HepG2 (cell line): Measurements from ENCODE around the gene SLC2A2. TPM values are rescaled to one million over a fixed set of nuclear protein-coding genes. Genes with fewer than 3 reads are reported as not detected.
A peak's percentile ranks its signal among the peaks of the same experiment; 100 is the strongest.

Source experiments
- ATAC-seq: fragments of 200-7000 bp; cut with Tn5 transposase; 3 replicates; pipeline ENCODE4 v1.9.1; 2020; ENCODE audit warnings: mild to moderate bottlenecking, moderate library complexity
- BruUV-seq: library from RNA; stranded (reverse); fragments of 400-500 nt; replicated peaks from 2 replicates; lab custom pipeline; 2021; lab: Mats Ljungman, UMichigan
- CTCF ChIA-PET: fragments of 300-600 bp; formaldehyde crosslinking; extraction: SDS; loops from one replicate; lab custom pipeline; 2021; ENCODE audit warnings: low total read pairs, inconsistent platforms, low intra/inter-chr PET ratio; lab: Yijun Ruan, JAX
- POLR2A ChIA-PET: fragments of 350-600 bp; sonication (Branson Sonifier 250); formaldehyde crosslinking; loops from one replicate; lab custom pipeline; 2020; ENCODE audit warnings: antibody characterized with exemption, inconsistent platforms; lab: Yijun Ruan, JAX
- DNase-seq: peaks from one replicate; pipeline ENCODE4 v3.0.0-alpha.2; 2015; ENCODE audit warnings: low spot score
- FAIRE-seq: peaks from 3 replicates; lab custom pipeline; 2011; peaks lifted over from hg19 to GRCh38; lab: Jason Lieb, UNC
- H2AFZ ChIP-seq: one replicate; pipeline ENCODE4 v1.6.1; 2011; ENCODE audit warnings: low read length, inconsistent platforms
- H3K27ac ChIP-seq: fragments of 300-600 bp; 3 replicates; pipeline ENCODE4 v1.8.0; 2011; ENCODE audit warnings: mixed run types, mild to moderate bottlenecking, mixed read lengths, low read length, inconsistent platforms; ENCODE audit not compliant: insufficient read depth; ENCODE audit errors: extremely low read length
- H3K27me3 ChIP-seq, 2 experiments: fragments of 200-600 bp in 1 of 2; 2 replicates in 1 of 2; 3 replicates in 1 of 2; pipeline versions ENCODE4 v1.6.0 to v1.8.0; 2011; ENCODE audit warnings: low read length in 2 of 2, mild to moderate bottlenecking in 2 of 2, moderate library complexity in 2 of 2, inconsistent platforms in 1 of 2; ENCODE audit not compliant: insufficient read depth in 2 of 2, control insufficient read depth in 1 of 2
- H3K36me3 ChIP-seq, 2 experiments: fragments of 200-600 bp in 1 of 2; replicated peaks in 1 of 2; 2 replicates in 1 of 2; 3 replicates in 1 of 2; pipeline versions ENCODE4 v1.5.1 to v1.8.0; 2011; ENCODE audit warnings: low read length in 2 of 2, inconsistent platforms in 1 of 2; ENCODE audit not compliant: insufficient read depth in 2 of 2, control insufficient read depth in 1 of 2
- H3K4me1 ChIP-seq: 2 replicates; pipeline ENCODE4 v1.5.1; 2012; ENCODE audit warnings: low read length, inconsistent platforms; ENCODE audit not compliant: insufficient read depth
- H3K4me2 ChIP-seq: 2 replicates; pipeline ENCODE4 v1.6.0; 2011; ENCODE audit warnings: low read depth, low read length, inconsistent platforms
- H3K4me3 ChIP-seq, 3 experiments: fragments of 200-600 bp in 1 of 3; sonication (generic), shearing (Covaris generic) in 1 of 3; replicated peaks in 1 of 3; 2 replicates each; pipeline ENCODE4 v1.5.1; 2011 to 2016; ENCODE audit warnings: low read length in 3 of 3, inconsistent platforms in 2 of 3, low read depth in 2 of 3, mild to moderate bottlenecking in 2 of 3, control low read depth in 1 of 3, mixed read lengths in 1 of 3; ENCODE audit not compliant: insufficient read depth in 1 of 3
- H3K79me2 ChIP-seq: one replicate; pipeline ENCODE4 v1.6.1; 2011; ENCODE audit warnings: low read length, inconsistent platforms; ENCODE audit not compliant: insufficient read depth
- H3K9ac ChIP-seq: 2 replicates; pipeline ENCODE4 v1.6.0; 2011; ENCODE audit warnings: mild to moderate bottlenecking, low read depth, low read length, inconsistent platforms; ENCODE audit not compliant: insufficient read depth
- H3K9me3 ChIP-seq: 2 replicates; pipeline ENCODE4 v1.5.1; 2012; ENCODE audit warnings: mild to moderate bottlenecking, low read length
- H4K20me1 ChIP-seq: 2 replicates; pipeline ENCODE4 v1.6.0; 2011; ENCODE audit warnings: inconsistent platforms, mild to moderate bottlenecking, low read length, moderate library complexity; ENCODE audit not compliant: insufficient read depth
- ATM ChIP-seq: fragments of 450-650 bp; IDR thresholded peaks from 2 replicates; pipeline ENCODE4 v1.7.1; 2017; ENCODE audit warnings: mild to moderate bottlenecking, borderline replicate concordance
- CREB3 ChIP-seq: sonication (generic); formaldehyde crosslinking; IDR thresholded peaks from 2 replicates; pipeline ENCODE4 v1.5.0; 2020; ENCODE audit warnings: missing genetic modification reagents
- FOXJ3 ChIP-seq: sonication (generic); formaldehyde crosslinking; IDR thresholded peaks from 2 replicates; pipeline ENCODE4 v1.4.0; 2020; ENCODE audit warnings: missing genetic modification reagents, mild to moderate bottlenecking, borderline replicate concordance
- MIER2 ChIP-seq: IDR thresholded peaks from 2 replicates; pipeline ENCODE4 v1.6.1; 2016; ENCODE audit warnings: missing biosample characterization, missing genetic modification reagents
- MTA1 ChIP-seq: sonication (generic); formaldehyde crosslinking; IDR thresholded peaks from 2 replicates; pipeline ENCODE4 v1.4.0; 2020; ENCODE audit warnings: missing genetic modification reagents, mild to moderate bottlenecking, borderline replicate concordance
- SIX1 ChIP-seq: sonication (generic); formaldehyde crosslinking; IDR thresholded peaks from 2 replicates; pipeline ENCODE4 v1.4.0; 2020; ENCODE audit warnings: missing genetic modification reagents, borderline replicate concordance
- SOX5 ChIP-seq: IDR thresholded peaks from 2 replicates; pipeline ENCODE4 v1.6.1; 2016; ENCODE audit warnings: borderline replicate concordance
- SUZ12 ChIP-seq: fragments of 150-350 bp; IDR thresholded peaks from 2 replicates; pipeline ENCODE4 v1.6.1; 2014; ENCODE audit warnings: low read depth, low read length
- ZBTB40 ChIP-seq, 2 experiments: fragments of 450-650 bp in 1 of 2; sonication (generic) in 1 of 2; formaldehyde crosslinking in 1 of 2; IDR thresholded peaks; 2 replicates each; pipeline versions ENCODE4 v1.6.1 to v1.8.0; 2016 to 2022; ENCODE audit warnings: antibody characterized with exemption in 1 of 2, mild to moderate bottlenecking in 1 of 2, missing genetic modification reagents in 1 of 2
- WGBS: methylation state at CpG from one replicate; pipeline ENCODE4 v1.1.6; 2017; ENCODE audit warnings: low lambda C conversion rate; 5-methylcytosine and 5-hydroxymethylcytosine counted together
- in situ Hi-C: cut with HindIII; loops from 2 replicates; pipeline ENCODE4 v1.10.0; 2017; ENCODE audit warnings: low pct_unique_long_range_greater_than_20kb; ENCODE audit not compliant: extremely low pct_ligation_motif_present
- intact Hi-C: fragments of 100-400 bp; cut with micrococcal nuclease; formaldehyde crosslinking; loops from one replicate; pipeline ENCODE4 v1.10.0; 2022; ENCODE audit not compliant: unreplicated experiment
- polyA plus RNA-seq, 8 experiments: library from polyadenylated mRNA; depleted of rRNA in 3 of 8; stranded (reverse) in 7 of 8; unstranded in 1 of 8; fragments of >200 nt; fragmentation: Illumina TruSeq in 4 of 8; extraction: Trizol in 4 of 8; gene quantifications; 2 replicates each; pipeline versions ENCODE4 v1.2.1 to v1.2.3, GENCODE V29; 2011 to 2016; ENCODE audit warnings: low read depth in 4 of 8, missing spikeins in 1 of 8, mixed read lengths in 1 of 8; ENCODE audit not compliant: insufficient read depth in 1 of 8
- total RNA-seq, 5 experiments: library from RNA; depleted of rRNA; stranded (reverse); fragments of >200 nt; fragmentation: Illumina TruSeq; extraction: Trizol; gene quantifications; 2 replicates each; pipeline ENCODE4 v1.2.3, GENCODE V29; 2016; ENCODE audit warnings: low read depth in 1 of 5

SLC2A2 gene
- total and polyA plus RNA-seq, 2 of the 13 experiments (the other 11 are each of a cell fraction or from before 2014, with no cell fraction given), result 19.5 to 23.2 TPM

- H3K4me3 ChIP-seq, result no peak overlapping the region
- no peaks in the 10 kb centered on the region for H3K79me2 ChIP-seq
- no peak for ATAC-seq
- BruUV-seq, result no TSS peak
- no peak overlapping the region for H3K27ac ChIP-seq
- in situ Hi-C loops, result no loop called here
- H3K4me2 ChIP-seq, result no peak overlapping the region
- no peak overlapping the region for H3K9ac ChIP-seq
- ChIA-PET CTCF (no interaction called here), POLR2A (no interaction called here)
- no peaks in the 10 kb centered on the region for H3K9me3 ChIP-seq
- H2AFZ ChIP-seq, result no peak overlapping the region
- no peak for DNase-seq
- H3K27me3 ChIP-seq, result no peaks in the 10 kb centered on the region
- peaks cover 31% of the 10 kb centered on the region for H3K4me1 ChIP-seq
- 92% methylated on average over 1 of the region's 1 CpG for WGBS
- no peaks in the 10 kb centered on the region for H4K20me1 ChIP-seq
- H3K36me3 ChIP-seq, result no peaks in the 10 kb centered on the region
- no peak for FAIRE-seq
- TF ChIP-seq SUZ12 (no peak), ATM (no peak), CREB3 (CRISPR knock-in tag) (no peak), MIER2 (no peak)
- intact Hi-C loops, result no loop called here
These were observed 13.2 kb upstream of the SLC2A2 start for GRCh38 chr3:171039674-171040073.

GRCh38 chr3:171038342-171038741, 11.8 kb upstream of the SLC2A2 start:
- no peak overlapping the region for H3K4me2 ChIP-seq
- ATAC-seq (no peak), FAIRE-seq (no peak), DNase-seq (no peak)
- H3K27me3 ChIP-seq, result no peaks in the 10 kb centered on the region
- POLR2A ChIA-PET, result no interaction called here
- peak overlapping the region; percentile 21 for H2AFZ ChIP-seq
- WGBS, result 100% methylated on average over 1 of the region's 1 CpG
- H3K79me2 ChIP-seq, result no peaks in the 10 kb centered on the region
- H3K9me3 ChIP-seq, result no peaks in the 10 kb centered on the region
- H3K36me3 ChIP-seq, result no peaks in the 10 kb centered on the region
- no peak overlapping the region for H3K27ac ChIP-seq
- in situ Hi-C loops (no loop called here), intact Hi-C loops (no loop called here)
- BruUV-seq, result no TSS peak
- peaks cover 18% of the 10 kb centered on the region for H3K4me1 ChIP-seq
- no peaks in the 10 kb centered on the region for H4K20me1 ChIP-seq
- CTCF ChIA-PET, result no interaction called here
- no peak overlapping the region for H3K4me3 ChIP-seq
- H3K9ac ChIP-seq, result no peak overlapping the region
- TF ChIP-seq MTA1 (CRISPR knock-in tag) (no peak), FOXJ3 (CRISPR knock-in tag) (no peak), ZBTB40 (IDR thresholded peaks at IDR 0.05) (no peak), ZBTB40 (CRISPR knock-in tag; IDR thresholded peaks at IDR 0.05) (no peak), SIX1 (CRISPR knock-in tag) (no peak), SOX5 (CRISPR knock-in tag) (no peak)
